ENCODE measurements around the gene CC2D2A.

GRCh38 chr4:15504041-15504440 is 34.4 kb downstream of the CC2D2A start:
- TF ChIP-seq GATA3 (IDR thresholded peaks at IDR 0.05; ENCODE audit: low read depth, low read length), result no peak
- TF ChIP-seq GATA2 (IDR thresholded peaks at IDR 0.05; ENCODE audit: low read depth, low read length), result no peak
